ENCODE data around the gene KCNQ1OT1.
A peak's percentile ranks its signal among the peaks of the same experiment; 100 is the strongest.

DNA sequence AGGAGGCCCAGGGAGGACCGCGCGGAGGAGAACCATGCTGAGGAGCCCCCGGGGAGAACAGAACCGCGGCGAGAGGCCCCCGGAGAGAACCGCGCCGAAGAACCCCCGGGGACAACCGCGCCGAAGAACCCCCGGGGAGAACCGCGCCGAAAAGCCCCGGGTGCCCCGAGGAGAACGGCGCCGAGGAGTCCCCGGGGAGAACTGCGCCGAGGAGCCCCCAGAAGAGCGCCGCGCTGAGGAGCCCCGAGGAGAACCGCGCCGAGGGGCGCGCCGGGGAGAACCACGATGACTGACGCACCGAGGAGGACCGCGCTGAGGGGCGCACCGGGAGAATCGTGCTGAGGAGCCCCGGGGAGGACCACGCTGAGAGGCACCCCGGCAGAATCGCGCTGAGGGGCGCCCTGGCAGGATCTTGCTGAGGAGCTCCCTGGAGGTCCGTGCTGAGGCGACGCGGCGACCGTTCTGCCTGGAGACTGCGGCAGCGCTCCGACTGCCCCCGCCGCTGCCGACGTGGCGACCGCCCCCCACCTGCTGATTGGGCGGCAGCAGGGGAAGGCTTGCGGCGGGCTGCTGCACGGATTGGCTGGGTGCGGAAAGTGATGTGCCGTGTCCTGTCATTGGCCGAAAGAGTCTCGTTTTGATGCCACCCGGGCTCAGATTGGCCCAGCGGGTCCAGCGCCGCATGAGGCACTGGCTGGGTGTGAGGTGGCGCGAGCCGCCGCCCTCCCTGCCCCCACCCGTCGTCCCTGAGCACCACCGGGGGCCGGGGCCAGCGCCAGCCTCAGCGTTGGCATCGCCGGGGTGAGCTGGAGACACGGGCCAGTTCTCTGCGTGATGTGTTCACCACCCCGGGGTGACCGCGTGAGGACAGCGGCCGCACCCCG lies at the start of gene KCNQ1OT1:
- TF ChIP-seq, protein P1, sequence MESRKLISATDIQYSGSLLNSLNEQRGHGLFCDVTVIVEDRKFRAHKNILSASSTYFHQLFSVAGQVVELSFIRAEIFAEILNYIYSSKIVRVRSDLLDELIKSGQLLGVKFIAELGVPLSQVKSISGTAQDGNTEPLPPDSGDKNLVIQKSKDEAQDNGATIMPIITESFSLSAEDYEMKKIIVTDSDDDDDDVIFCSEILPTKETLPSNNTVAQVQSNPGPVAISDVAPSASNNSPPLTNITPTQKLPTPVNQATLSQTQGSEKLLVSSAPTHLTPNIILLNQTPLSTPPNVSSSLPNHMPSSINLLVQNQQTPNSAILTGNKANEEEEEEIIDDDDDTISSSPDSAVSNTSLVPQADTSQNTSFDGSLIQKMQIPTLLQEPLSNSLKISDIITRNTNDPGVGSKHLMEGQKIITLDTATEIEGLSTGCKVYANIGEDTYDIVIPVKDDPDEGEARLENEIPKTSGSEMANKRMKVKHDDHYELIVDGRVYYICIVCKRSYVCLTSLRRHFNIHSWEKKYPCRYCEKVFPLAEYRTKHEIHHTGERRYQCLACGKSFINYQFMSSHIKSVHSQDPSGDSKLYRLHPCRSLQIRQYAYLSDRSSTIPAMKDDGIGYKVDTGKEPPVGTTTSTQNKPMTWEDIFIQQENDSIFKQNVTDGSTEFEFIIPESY (IDR thresholded peaks at IDR 0.05), result no peak
- TF ChIP-seq RAD21 (IDR thresholded peaks at IDR 0.05), result peak in 1 of 2 donors; percentile 5
- TF ChIP-seq, protein P2, sequence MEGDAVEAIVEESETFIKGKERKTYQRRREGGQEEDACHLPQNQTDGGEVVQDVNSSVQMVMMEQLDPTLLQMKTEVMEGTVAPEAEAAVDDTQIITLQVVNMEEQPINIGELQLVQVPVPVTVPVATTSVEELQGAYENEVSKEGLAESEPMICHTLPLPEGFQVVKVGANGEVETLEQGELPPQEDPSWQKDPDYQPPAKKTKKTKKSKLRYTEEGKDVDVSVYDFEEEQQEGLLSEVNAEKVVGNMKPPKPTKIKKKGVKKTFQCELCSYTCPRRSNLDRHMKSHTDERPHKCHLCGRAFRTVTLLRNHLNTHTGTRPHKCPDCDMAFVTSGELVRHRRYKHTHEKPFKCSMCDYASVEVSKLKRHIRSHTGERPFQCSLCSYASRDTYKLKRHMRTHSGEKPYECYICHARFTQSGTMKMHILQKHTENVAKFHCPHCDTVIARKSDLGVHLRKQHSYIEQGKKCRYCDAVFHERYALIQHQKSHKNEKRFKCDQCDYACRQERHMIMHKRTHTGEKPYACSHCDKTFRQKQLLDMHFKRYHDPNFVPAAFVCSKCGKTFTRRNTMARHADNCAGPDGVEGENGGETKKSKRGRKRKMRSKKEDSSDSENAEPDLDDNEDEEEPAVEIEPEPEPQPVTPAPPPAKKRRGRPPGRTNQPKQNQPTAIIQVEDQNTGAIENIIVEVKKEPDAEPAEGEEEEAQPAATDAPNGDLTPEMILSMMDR (IDR thresholded peaks at IDR 0.05; ENCODE audit: low read depth, low read length, missing input control), result no peak
